ENCODE results near the gene ROCK2.
"Not testable (repeated sequence)": the region's sequence is repeated elsewhere in the genome, so short reads cannot be mapped to it uniquely, and the experiment has no call there.

The ROCK2 gene

DNA sequence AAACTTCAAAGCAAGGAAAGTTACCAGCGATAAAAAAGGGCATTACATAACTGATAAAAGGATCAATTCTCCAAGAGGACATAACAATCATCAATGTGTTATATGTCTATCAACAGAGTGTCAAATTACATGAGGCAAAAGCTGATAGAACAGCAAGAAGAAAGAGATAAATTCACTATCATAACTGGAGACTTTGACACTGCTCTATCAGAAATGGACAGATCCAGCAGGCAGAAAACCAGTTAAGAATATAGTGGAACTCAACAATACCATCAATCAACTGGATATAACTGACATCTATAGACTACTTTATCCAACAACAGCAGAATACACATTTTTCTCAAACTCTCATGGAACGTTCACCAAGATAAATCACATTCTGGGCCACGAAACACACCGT, 65.0 kb downstream of the ROCK2 start:
- Histone ChIP-seq H3K4me3 (ENCODE audit: insufficient read depth, low read depth, low read length) (no peak overlapping the region), H3K27ac (ENCODE audit: insufficient read depth, low read depth, low read length, poor library complexity, severe bottlenecking) (no peak overlapping the region), H3K9me3 (ENCODE audit: control insufficient read depth, low read length) (no peaks in the 10 kb centered on the region), H3K27me3 (ENCODE audit: control insufficient read depth, insufficient read depth, low read length, poor library complexity, severe bottlenecking) (no peaks in the 10 kb centered on the region), H3K36me3 (ENCODE audit: control insufficient read depth, insufficient read depth, low read length) (peaks cover 16% of the 10 kb centered on the region), H3K4me1 (ENCODE audit: control insufficient read depth, insufficient read depth, low read length) (no peaks in the 10 kb centered on the region)
- WGBS, 2 experiments: 94 to 98% methylated on average over 3 of the region's 4 CpGs

DNA sequence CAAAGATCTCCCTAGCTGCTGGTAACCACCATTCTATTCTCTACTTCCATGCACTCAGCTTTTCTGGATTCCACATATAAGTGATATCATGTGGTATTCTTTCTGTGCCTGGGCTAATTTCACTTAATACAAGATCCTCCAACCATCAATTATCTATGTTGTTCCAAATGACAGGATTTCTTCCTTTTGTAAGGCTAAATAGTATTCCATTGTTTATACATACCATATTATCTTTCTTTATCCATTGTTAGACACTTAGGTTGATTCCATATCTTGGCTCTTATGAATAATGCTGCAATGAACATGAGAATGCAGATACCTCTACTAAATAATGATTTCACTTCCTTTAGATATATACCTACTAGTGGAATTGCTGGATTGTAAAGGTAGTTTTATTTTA, 66.2 kb downstream of the ROCK2 start:
- Histone ChIP-seq H3K4me1 (ENCODE audit: control insufficient read depth, insufficient read depth, low read length) (no peaks in the 10 kb centered on the region), H3K4me3 (ENCODE audit: insufficient read depth, low read depth, low read length) (no peak overlapping the region), H3K27ac (ENCODE audit: insufficient read depth, low read depth, low read length, poor library complexity, severe bottlenecking) (no peak overlapping the region), H3K27me3 (ENCODE audit: control insufficient read depth, insufficient read depth, low read length, poor library complexity, severe bottlenecking) (no peaks in the 10 kb centered on the region), H3K36me3 (ENCODE audit: control insufficient read depth, insufficient read depth, low read length) (peaks cover 5% of the 10 kb centered on the region), H3K9me3 (ENCODE audit: control insufficient read depth, low read length) (no peaks in the 10 kb centered on the region)

DNA sequence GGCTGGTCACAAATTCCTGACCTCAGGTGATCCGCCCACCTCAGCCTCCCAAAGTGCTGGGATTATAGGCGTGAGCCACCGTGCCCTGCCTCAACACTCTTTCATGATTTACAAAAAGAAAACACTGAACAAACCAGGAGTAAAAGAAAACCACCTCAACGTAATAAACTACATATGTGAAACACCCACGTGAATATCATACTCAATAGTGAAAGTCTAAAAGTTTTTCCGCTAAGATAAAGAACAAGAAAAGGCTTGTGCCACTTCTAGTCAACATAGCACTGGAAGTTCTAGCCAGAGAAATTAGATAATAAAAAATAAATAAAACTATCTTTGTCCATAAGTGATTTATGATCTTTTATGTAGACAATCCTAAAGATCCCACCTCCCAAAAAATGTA, 68.5 kb downstream of the ROCK2 start:
- WGBS, 2 experiments: 78 to 80% methylated on average over 5 to 6 of the region's 6 CpGs
- Histone ChIP-seq H3K4me1 (ENCODE audit: control insufficient read depth, insufficient read depth, low read length) (no peaks in the 10 kb centered on the region), H3K27me3 (ENCODE audit: control insufficient read depth, insufficient read depth, low read length, poor library complexity, severe bottlenecking) (no peaks in the 10 kb centered on the region), H3K36me3 (ENCODE audit: control insufficient read depth, insufficient read depth, low read length) (peaks cover 5% of the 10 kb centered on the region), H3K27ac (ENCODE audit: insufficient read depth, low read depth, low read length, poor library complexity, severe bottlenecking) (peak overlapping the region; percentile 10), H3K9me3 (ENCODE audit: control insufficient read depth, low read length) (no peaks in the 10 kb centered on the region), H3K4me3 (ENCODE audit: insufficient read depth, low read depth, low read length) (no peak overlapping the region)

DNA sequence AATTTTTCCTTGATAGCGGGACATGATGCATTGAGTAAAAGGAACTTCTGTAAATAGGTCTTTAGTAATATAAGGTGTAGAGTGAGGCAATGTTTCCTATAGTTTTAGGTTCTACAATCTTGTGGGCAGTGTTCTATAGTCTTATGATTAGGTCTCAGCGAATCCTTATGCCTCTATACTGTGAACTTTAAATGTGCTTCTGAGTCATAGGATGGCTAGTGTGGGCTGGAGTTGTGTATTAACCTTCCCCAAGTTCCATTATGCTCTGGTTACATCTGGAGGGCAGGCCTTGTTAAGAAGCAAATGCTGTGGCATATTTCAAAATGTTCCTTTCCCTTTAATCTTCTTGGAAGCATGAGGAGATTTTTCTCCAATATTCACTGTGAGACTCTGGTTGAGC, 73.5 kb downstream of the ROCK2 start:
- H3K27ac ChIP-seq (ENCODE audit: insufficient read depth, low read depth, low read length, poor library complexity, severe bottlenecking): no peak overlapping the region
- 98 to 100% methylated on average over 2 of the region's 2 CpGs for WGBS, 2 experiments
- no peaks in the 10 kb centered on the region for H3K36me3 ChIP-seq (ENCODE audit: control insufficient read depth, insufficient read depth, low read length)

DNA sequence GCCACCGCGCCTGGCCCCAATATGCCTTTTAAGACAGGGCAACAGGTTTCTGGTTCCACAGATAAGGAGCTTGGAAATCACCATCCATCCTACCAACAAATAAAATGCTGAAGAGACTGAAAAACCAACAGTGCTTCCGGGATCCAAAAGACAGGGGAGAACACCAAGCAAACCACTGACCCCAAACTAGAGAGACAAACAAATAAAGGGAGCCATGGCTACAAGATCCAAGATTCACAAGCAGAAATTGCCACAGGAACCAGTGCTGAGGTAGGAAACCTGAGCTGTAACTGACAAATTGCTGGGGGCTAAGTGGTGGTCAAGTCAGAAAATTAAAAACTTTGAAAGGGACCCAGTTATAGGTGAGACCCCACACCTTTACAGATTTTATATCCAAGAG, 76.5 kb downstream of the ROCK2 start:
- Histone ChIP-seq H3K4me1 (ENCODE audit: control insufficient read depth, insufficient read depth, low read length) (no peaks in the 10 kb centered on the region), H3K27ac (ENCODE audit: insufficient read depth, low read depth, low read length, poor library complexity, severe bottlenecking) (no peak overlapping the region), H3K9me3 (ENCODE audit: control insufficient read depth, low read length) (no peaks in the 10 kb centered on the region), H3K4me3 (ENCODE audit: insufficient read depth, low read depth, low read length) (no peak overlapping the region), H3K36me3 (ENCODE audit: control insufficient read depth, insufficient read depth, low read length) (no peaks in the 10 kb centered on the region), H3K27me3 (ENCODE audit: control insufficient read depth, insufficient read depth, low read length, poor library complexity, severe bottlenecking) (no peaks in the 10 kb centered on the region)
- WGBS, 2 experiments: 96 to 97% methylated on average over 3 of the region's 3 CpGs

More for the DNA sequence above, 73.5 kb downstream of the ROCK2 start:
- Histone ChIP-seq H3K9me3 (ENCODE audit: control insufficient read depth, low read length) (no peaks in the 10 kb centered on the region), H3K4me3 (ENCODE audit: insufficient read depth, low read depth, low read length) (no peak overlapping the region), H3K27me3 (ENCODE audit: control insufficient read depth, insufficient read depth, low read length, poor library complexity, severe bottlenecking) (no peaks in the 10 kb centered on the region), H3K4me1 (ENCODE audit: control insufficient read depth, insufficient read depth, low read length) (no peaks in the 10 kb centered on the region)

DNA sequence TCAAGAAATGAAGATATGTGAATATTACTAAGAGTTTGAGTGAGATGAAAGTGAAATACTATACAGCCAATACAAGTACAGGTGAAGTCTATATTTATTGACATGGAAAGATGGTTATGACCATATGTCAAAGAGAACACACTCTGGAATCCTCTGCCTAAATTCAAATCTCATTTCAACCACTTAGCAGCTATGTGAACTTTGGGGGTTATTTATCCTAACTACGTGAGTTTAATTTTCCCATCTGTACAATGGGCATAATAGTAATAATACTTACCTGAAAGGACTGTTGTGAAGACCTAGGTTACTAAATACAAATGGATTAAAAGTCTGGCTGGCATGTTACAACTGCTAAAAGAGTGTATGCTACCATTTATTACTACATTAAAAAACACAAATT, 79.6 kb downstream of the ROCK2 start:
- no peaks in the 10 kb centered on the region for H3K4me1 ChIP-seq (ENCODE audit: control insufficient read depth, insufficient read depth, low read length)
- no peaks in the 10 kb centered on the region for H3K9me3 ChIP-seq (ENCODE audit: control insufficient read depth, low read length)
- no peaks in the 10 kb centered on the region for H3K27me3 ChIP-seq (ENCODE audit: control insufficient read depth, insufficient read depth, low read length, poor library complexity, severe bottlenecking)
- no peak overlapping the region for H3K4me3 ChIP-seq (ENCODE audit: insufficient read depth, low read depth, low read length)
- H3K36me3 ChIP-seq (ENCODE audit: control insufficient read depth, insufficient read depth, low read length): no peaks in the 10 kb centered on the region
- no peak overlapping the region for H3K27ac ChIP-seq (ENCODE audit: insufficient read depth, low read depth, low read length, poor library complexity, severe bottlenecking)
- no CpG with 5 or more reads among the region's 1 CpG for WGBS, 2 experiments

DNA sequence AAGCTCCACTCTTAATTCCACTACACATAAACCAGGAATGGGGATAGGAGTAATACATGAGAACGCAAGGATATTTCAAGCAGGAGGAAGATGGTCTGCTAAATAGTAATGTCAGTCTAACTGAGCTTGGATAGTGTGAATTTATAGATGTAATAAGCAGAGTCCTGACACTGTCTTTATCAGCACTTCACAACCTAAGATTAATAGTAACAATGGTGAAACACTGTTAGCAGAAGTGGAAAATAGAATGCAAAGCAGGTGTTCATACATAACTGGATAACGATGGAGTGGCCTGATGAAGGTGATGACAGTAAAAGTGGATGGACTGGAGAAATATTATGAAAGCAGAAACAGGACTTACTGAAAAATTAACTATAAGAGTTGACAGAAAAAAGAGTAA, 80.4 kb downstream of the ROCK2 start:
- Histone ChIP-seq H3K4me1 (ENCODE audit: control insufficient read depth, insufficient read depth, low read length) (no peaks in the 10 kb centered on the region), H3K27ac (ENCODE audit: insufficient read depth, low read depth, low read length, poor library complexity, severe bottlenecking) (no peak overlapping the region), H3K36me3 (ENCODE audit: control insufficient read depth, insufficient read depth, low read length) (no peaks in the 10 kb centered on the region), H3K4me3 (ENCODE audit: insufficient read depth, low read depth, low read length) (no peak overlapping the region), H3K9me3 (ENCODE audit: control insufficient read depth, low read length) (no peaks in the 10 kb centered on the region), H3K27me3 (ENCODE audit: control insufficient read depth, insufficient read depth, low read length, poor library complexity, severe bottlenecking) (no peaks in the 10 kb centered on the region)
- 89 to 97% methylated on average over 1 to 2 of the region's 2 CpGs for WGBS, 2 experiments

DNA sequence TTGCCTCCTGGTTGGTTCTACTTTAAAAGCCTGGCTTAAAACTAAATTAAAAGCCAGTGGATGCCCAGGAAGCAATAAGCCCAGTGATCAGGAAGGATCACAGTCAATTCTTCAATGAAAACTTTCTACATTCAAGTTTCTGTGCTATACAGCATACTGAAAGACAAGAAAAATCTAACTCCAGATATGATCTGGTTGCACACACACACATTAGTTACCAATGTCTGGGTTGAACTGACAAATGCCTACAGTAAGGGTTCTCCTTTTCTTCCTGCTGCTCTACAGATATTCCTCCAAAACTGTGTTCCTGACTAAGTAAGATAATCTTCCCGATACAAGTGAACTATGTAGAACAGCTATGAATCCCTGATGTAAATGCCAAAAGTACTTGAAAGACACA, 81.3 kb downstream of the ROCK2 start:
- no peaks in the 10 kb centered on the region for H3K9me3 ChIP-seq (ENCODE audit: control insufficient read depth, low read length)
- no peak overlapping the region for H3K4me3 ChIP-seq (ENCODE audit: insufficient read depth, low read depth, low read length)
- H3K27ac ChIP-seq (ENCODE audit: insufficient read depth, low read depth, low read length, poor library complexity, severe bottlenecking): no peak overlapping the region
- WGBS, 2 experiments: 96 to 100% methylated on average over 1 of the region's 1 CpG
- H3K36me3 ChIP-seq (ENCODE audit: control insufficient read depth, insufficient read depth, low read length): no peaks in the 10 kb centered on the region
- no peaks in the 10 kb centered on the region for H3K27me3 ChIP-seq (ENCODE audit: control insufficient read depth, insufficient read depth, low read length, poor library complexity, severe bottlenecking)
- H3K4me1 ChIP-seq (ENCODE audit: control insufficient read depth, insufficient read depth, low read length): no peaks in the 10 kb centered on the region

DNA sequence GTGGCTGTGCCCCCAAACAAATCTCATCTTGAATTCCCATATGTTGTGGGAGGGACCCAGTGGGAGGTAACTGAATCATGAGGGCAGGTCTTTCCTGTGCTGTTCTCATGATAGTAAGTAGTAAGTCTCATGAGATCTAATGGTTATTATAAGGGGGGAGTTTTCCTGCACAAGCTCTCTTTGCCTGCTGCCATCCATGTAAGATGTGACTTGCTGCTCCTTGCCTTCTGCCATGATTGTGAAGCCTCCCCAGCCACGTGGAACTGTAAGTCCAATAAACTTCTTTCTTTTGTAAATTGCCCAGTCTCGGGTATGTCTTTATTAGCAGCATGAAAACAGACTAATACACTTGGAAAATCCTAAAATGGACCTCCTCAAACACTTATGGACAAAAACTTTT, 82.0 kb downstream of the ROCK2 start:
- H3K27me3 ChIP-seq (ENCODE audit: control insufficient read depth, insufficient read depth, low read length, poor library complexity, severe bottlenecking); H3K4me1 ChIP-seq (ENCODE audit: control insufficient read depth, insufficient read depth, low read length); H3K27ac ChIP-seq (ENCODE audit: insufficient read depth, low read depth, low read length, poor library complexity, severe bottlenecking); H3K4me3 ChIP-seq (ENCODE audit: insufficient read depth, low read depth, low read length); H3K9me3 ChIP-seq (ENCODE audit: control insufficient read depth, low read length); H3K36me3 ChIP-seq (ENCODE audit: control insufficient read depth, insufficient read depth, low read length): not testable (repeated sequence)
- 86% methylated on average over 2 of the region's 2 CpGs for WGBS, 2 experiments

DNA sequence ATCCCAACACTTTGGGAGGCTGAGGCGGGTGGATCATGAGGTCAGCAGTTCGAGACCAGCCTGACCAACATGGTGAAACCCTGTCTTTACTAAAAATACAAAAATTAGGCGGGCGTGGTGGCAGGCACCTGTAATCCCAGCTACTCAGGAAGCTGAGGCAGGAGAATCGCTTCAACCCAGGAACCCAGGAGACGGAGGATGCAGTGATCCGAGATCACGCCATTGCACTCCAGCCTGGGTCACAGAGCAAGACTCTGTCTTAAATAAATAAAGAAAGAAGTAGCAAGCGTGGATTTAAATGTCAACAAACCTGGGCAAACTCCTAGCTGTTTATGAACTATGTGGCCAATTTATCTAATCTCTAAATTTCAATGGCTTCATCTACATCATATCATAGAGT, 82.9 kb downstream of the ROCK2 start:
- H3K9me3 ChIP-seq (ENCODE audit: control insufficient read depth, low read length); H3K4me1 ChIP-seq (ENCODE audit: control insufficient read depth, insufficient read depth, low read length); H3K36me3 ChIP-seq (ENCODE audit: control insufficient read depth, insufficient read depth, low read length); H3K27me3 ChIP-seq (ENCODE audit: control insufficient read depth, insufficient read depth, low read length, poor library complexity, severe bottlenecking); H3K27ac ChIP-seq (ENCODE audit: insufficient read depth, low read depth, low read length, poor library complexity, severe bottlenecking); H3K4me3 ChIP-seq (ENCODE audit: insufficient read depth, low read depth, low read length): not testable (repeated sequence)
- WGBS, 2 experiments: 93 to 97% methylated on average over 9 of the region's 9 CpGs

DNA sequence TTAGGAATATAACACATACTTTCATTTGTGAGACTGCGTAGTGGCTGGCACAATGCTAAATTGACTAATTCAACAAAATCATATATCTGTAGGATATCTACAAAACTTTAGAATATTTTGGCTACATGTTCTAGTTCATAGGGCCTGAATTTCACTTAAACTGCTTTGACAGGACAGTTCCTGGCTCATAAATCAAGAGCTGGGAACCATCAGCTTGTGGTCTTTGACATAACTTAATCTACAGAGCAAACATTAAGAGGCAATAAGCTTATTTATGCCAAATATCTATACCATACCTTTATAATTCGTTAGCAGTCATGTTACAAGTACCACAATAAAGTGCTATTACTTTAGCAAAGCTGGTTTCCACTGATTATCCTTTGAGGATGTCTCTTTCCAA, 83.5 kb downstream of the ROCK2 start:
- Histone ChIP-seq H3K27ac (ENCODE audit: insufficient read depth, low read depth, low read length, poor library complexity, severe bottlenecking) (no peak overlapping the region), H3K36me3 (ENCODE audit: control insufficient read depth, insufficient read depth, low read length) (no peaks in the 10 kb centered on the region), H3K4me1 (ENCODE audit: control insufficient read depth, insufficient read depth, low read length) (no peaks in the 10 kb centered on the region), H3K27me3 (ENCODE audit: control insufficient read depth, insufficient read depth, low read length, poor library complexity, severe bottlenecking) (no peaks in the 10 kb centered on the region), H3K9me3 (ENCODE audit: control insufficient read depth, low read length) (no peaks in the 10 kb centered on the region), H3K4me3 (ENCODE audit: insufficient read depth, low read depth, low read length) (no peak overlapping the region)
- WGBS, 2 experiments: 50% methylated on average over 2 of the region's 2 CpGs

Data from ectodermal cell (in vitro differentiated cells).